HL-60 (cell line): Measurements from ENCODE around the gene KCNH1.

Source experiments
- DNase-seq, 2 experiments: peaks; one replicate each; pipeline ENCODE4 v3.0.0-alpha.2; 2010 to 2020; ENCODE audit warnings: low read depth in 1 of 2, low spot score in 1 of 2
- H3K27ac ChIP-seq: fragments of 250-450 bp; sonication (Bioruptor Pico); replicated peaks from 2 replicates; pipeline ENCODE4 v1.5.1; 2020; ENCODE audit warnings: mild to moderate bottlenecking, moderate library complexity
- H3K27me3 ChIP-seq: fragments of 250-450 bp; sonication (Bioruptor Pico); 2 replicates; pipeline ENCODE4 v1.5.1; 2021; ENCODE audit warnings: mild to moderate bottlenecking, moderate library complexity; ENCODE audit not compliant: insufficient read depth, poor library complexity, severe bottlenecking
- H3K4me3 ChIP-seq: replicated peaks from 2 replicates; pipeline ENCODE4 v1.5.1; 2011; ENCODE audit warnings: mild to moderate bottlenecking, control low read depth, low read length; ENCODE audit not compliant: insufficient read depth
- CTCF ChIP-seq: IDR thresholded peaks from one replicate; pipeline ENCODE4 v1.5.1; 2011; ENCODE audit warnings: low read length, control low read depth, inconsistent platforms; ENCODE audit not compliant: insufficient read depth
- GABPA ChIP-seq: IDR thresholded peaks from 2 replicates; pipeline ENCODE4 v1.6.1; 2012; ENCODE audit warnings: low read depth
- POLR2AphosphoS5 ChIP-seq: IDR thresholded peaks from 2 replicates; pipeline ENCODE4 v1.6.1; 2012; ENCODE audit warnings: low read depth
- REST ChIP-seq: IDR thresholded peaks from 2 replicates; pipeline ENCODE4 v1.6.1; 2012; ENCODE audit warnings: low read depth; ENCODE audit not compliant: insufficient replicate concordance
- SPI1 ChIP-seq: IDR thresholded peaks from 2 replicates; pipeline ENCODE4 v1.6.1; 2012; ENCODE audit warnings: low read depth, mild to moderate bottlenecking, borderline replicate concordance

Gene KCNH1

GRCh38 chr1:210654176-210654981 lies 479.6 kb downstream of the KCNH1 start:
- TF ChIP-seq CTCF (no peak), GABPA (no peak), REST (no peak), POLR2AphosphoS5 (no peak), SPI1 (no peak)
- Histone ChIP-seq H3K27me3 (no peaks in the 10 kb centered on the region), H3K4me3 (no peak overlapping the region), H3K27ac (no peak overlapping the region)
- no peak for DNase-seq

GRCh38 chr1:210653771-210654170 lies 480.2 kb downstream of the KCNH1 start:
- Histone ChIP-seq H3K4me3 (no peak overlapping the region), H3K27me3 (no peaks in the 10 kb centered on the region), H3K27ac (no peak overlapping the region)
- TF ChIP-seq GABPA: no peak
- no peak for TF ChIP-seq REST
- no peak for TF ChIP-seq SPI1
- no peak for TF ChIP-seq CTCF
- no peak for TF ChIP-seq POLR2AphosphoS5
- DNase-seq: no peak

GRCh38 chr1:210652329-210652954 lies 481.5 kb downstream of the KCNH1 start:
- no peak for DNase-seq
- H3K27me3 ChIP-seq: no peaks in the 10 kb centered on the region
- no peak overlapping the region for H3K4me3 ChIP-seq
- no peak overlapping the region for H3K27ac ChIP-seq
- TF ChIP-seq REST (no peak), POLR2AphosphoS5 (no peak)
